NCI-H446 treated with DMSO at 0.1 percent for 48 hours (cell line): ENCODE results near the gene TATDN3.
A peak's percentile ranks its signal among the peaks of the same experiment; 100 is the strongest.
"Not testable (repeated sequence)": the region's sequence is repeated elsewhere in the genome, so short reads cannot be mapped to it uniquely, and the experiment has no call there.

Experiments
- DNase-seq: peaks from one replicate; lab custom pipeline; 2025; lab: John Stamatoyannopoulos, UW

Gene TATDN3

GRCh38 chr1:212775241-212775640 lies 16.5 kb upstream of the TATDN3 start:
- DNase-seq: no peak

GRCh38 chr1:212777151-212777550 lies 14.5 kb upstream of the TATDN3 start:
- no peak for DNase-seq

GRCh38 chr1:212779086-212779485 lies 12.6 kb upstream of the TATDN3 start:
- DNase-seq: not testable (repeated sequence)

- no peak for DNase-seq
Observed at GRCh38 chr1:212780759-212781158, 10.9 kb upstream of the TATDN3 start.

- no peak for DNase-seq
Observed at GRCh38 chr1:212781225-212781624, 10.5 kb upstream of the TATDN3 start.

DNA sequence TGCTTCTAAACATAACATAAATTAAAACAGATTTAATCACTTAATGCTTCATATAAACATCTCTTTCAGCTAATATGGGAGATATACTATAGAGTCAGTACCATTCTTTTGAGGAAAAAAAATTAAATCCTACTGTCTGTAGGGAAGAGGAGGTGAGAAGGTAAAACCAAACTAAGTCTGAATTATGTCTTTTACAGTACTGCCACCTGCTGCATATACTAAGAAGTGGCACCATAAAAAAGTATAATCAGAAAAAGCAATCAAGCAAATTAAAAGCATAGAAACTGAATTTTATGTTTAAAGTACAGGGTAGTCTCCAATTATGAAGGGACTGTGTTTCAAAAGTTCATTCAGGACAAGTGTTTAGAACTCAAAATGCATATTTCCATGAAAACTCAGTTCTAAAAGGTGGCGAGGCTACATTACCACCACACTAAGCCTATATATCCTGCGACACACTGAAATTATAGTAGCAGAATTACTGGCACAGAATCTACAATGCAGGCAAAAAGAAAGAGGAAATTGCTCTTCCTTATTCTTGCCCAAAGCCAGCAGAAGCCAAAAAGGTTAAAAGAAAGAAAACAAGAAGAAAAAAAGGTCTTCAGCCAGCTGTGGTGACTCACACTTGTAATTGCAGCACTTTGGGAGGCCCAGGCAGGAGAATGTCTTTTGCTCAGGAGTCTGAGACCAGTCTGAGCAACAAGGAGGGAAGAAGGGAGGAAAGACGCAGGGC lies 9.1 kb upstream of the TATDN3 start:
- peak; percentile 26 for DNase-seq

- no peak for DNase-seq
Observed at GRCh38 chr1:212783976-212784375, 7.7 kb upstream of the TATDN3 start.

GRCh38 chr1:212785871-212786270 lies 5.8 kb upstream of the TATDN3 start:
- no peak for DNase-seq

DNA sequence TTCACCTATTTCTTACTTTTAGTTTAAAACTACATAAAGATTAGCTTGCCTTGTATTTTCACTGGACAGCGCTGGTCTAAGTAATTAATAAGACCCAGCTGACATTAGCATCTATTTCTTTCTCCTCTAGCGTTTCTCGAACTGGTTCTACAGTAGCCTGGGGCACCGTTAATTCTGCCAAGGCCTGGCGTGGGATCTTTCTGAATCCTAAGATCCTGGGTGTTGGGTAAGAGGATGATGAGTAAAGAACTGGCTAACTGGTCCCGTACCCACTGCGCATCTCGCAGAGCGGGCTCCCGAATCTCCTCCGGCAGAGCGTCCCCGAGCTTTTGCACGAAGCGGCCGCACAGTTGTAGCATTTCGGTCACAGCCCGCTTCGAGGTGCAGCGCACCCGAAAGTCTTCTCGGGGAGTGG lies 426 bp upstream of the TATDN3 start:
- peak; percentile 76 for DNase-seq

DNA sequence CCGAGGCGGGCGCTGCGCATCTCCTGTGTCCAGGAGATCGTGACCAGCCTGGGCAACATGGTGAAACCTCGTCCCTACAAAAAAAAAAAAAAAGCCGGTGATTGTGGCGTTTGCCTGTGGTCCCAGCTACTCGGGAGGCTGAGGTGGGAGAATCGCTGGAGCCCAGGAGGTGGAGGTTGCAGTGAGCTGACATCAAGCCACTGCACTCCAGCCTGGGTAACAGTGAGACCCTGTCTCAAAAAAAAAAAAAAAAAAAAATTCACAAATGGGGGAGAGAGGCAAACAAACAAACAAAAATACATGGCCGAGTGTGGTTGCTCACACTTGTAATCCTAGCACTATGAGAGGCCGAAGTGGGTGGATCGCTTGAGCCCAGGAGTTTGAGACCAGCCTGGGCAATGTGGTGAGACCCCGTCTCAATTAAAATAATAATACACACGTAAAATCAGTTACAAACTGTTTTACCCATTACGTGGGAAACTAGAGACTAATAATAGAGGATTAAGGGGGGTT lies 758 bp downstream of the TATDN3 start:
- DNase-seq: no peak

- DNase-seq: no peak
Observed at GRCh38 chr1:212794561-212795014, 2.9 kb downstream of the TATDN3 start.

DNA sequence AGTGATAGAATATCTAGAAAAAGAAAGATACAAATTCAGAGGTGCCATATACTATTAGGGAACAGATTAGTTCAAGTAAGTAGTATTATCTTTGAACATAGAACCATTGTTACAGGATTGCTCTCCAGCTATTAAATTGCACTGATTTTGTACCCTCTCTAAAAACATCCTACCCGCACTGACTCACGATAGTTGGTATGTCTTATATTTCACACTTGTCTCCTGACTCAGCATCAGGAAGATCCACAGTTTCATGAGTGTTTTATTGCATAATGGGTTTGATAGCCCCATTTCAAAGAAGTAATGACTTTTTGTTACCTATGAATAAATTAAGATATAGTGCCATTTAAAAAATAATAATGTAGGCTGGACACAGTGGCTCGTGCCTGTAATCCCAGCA lies 6.0 kb downstream of the TATDN3 start:
- DNase-seq: no peak

DNA sequence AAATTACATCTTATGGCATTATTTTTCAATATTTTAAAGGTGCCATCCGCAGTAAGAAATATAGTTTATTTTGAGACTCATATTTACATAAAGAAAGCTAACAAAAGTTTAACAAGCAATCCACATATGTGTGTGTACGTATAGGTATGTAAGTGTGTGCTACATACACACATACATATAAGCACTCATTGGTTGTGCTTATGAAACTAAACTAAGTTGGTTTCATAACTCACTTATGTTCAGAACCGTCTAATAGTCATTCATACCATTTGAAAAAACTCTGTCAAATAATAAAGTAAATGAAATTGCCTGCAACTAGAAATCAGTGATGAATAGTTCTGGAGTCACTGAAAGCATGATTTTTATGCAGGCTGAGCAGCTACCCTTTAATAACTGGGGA lies 14.1 kb downstream of the TATDN3 start:
- DNase-seq: no peak

DNA sequence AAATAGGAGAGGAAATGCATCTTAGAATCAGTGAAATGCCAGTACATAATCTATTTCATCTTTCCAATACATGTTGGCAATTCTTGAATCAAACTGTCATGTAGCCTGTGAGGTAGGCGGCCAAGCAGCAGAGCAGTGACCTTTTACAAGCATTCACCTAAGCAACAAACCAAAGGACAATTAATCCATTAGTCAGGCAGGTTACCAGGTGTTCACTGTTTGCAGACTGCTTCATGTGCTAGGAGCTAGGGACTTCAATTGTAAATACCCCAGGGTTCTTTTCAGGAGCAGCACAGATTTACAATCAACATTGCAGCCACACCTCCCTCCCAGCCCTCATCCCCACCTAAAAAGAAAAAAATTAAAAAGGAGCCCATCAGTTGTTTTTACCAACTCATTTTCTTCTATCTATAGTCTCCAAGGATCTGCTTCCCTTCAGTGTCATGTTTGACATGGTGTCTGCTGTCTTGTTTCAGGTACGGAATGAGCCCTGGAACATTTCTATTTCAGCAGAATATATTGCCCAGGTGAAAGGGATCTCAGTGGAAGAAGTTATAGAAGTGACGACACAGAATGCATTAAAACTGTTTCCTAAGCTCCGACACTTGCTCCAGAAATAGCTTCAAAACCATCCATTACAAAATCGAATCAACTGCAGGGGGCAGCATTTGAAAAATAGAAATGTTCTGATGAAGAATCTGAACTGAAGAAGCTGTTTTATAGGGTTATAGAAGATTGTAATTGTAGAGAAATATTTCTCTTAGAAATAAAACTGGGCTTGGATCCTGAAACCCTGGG lies 23.0 kb downstream of the TATDN3 start:
- no peak for DNase-seq

DNA sequence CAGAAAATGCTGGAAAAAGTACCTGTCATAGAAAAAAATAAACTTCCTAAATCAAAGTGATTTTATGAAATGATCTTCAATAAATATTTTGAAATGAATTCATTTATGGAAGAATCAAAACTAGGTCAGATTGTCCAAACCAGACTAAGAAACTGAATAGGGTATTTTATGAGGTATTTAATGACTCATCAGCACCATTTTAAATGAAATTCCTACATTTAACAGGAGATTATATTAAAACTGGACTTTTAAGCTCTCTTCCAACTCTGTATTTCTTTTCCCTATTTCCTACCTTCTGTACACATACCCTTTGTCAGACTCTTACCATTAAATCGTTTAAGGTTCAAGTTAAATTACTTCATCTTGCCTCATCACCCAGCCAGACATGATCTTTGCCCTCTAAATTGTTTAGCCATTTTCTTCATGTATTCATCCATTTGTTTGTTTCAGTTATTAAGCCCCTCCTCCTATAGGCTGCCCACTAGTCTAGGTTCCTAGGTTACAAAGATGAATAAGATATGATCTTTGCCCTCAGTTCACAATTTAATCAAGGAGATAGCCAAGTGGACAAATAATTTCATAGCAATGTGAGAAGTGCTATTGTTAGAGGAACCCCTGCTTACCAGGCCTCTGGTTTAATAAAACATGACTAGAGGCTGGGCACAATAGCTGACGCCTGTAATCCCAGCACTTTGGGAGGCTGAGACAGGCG lies 25.0 kb downstream of the TATDN3 start:
- no peak for DNase-seq

- DNase-seq: no peak
Observed at GRCh38 chr1:212819726-212820125, 28.0 kb downstream of the TATDN3 start.

DNA sequence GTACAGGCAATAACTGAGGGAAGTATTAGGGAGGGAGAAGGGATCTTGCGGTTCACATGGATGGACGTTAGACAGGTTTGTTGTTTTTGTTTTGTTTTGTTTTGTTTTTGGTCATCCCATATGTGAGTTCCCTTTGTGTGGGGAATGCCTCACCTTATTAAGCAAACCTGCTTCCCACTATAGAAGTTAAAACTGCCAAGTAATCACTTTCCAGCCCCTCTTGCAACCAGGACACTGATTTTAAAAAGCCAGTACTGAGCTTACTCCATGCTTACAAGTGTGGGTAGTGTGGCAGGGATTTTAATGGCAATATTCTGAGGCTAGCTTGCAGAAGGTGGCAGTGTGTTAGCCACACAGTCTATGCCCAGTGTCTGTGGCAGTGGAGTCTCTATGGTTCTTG lies 29.3 kb downstream of the TATDN3 start:
- no peak for DNase-seq

DNA sequence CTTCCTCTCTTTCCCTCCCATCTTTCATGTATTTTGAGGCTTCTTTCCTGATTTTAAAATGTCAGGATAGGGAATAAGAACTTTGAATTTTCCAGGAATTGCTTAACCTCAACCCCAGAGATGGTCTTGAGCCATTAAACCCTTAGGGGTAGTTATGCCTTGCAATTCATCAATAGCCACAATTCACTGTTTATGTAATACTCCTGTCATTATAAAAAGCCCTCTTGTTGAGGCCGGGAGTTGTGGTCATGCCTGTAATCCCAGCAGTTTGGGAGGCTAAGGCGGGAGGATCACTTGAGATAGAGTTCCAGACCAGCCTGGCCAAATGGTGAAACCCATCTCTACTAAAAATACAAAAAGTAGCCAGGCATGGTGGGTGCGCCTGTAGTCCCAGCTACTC lies 31.3 kb downstream of the TATDN3 start:
- DNase-seq: no peak

DNA sequence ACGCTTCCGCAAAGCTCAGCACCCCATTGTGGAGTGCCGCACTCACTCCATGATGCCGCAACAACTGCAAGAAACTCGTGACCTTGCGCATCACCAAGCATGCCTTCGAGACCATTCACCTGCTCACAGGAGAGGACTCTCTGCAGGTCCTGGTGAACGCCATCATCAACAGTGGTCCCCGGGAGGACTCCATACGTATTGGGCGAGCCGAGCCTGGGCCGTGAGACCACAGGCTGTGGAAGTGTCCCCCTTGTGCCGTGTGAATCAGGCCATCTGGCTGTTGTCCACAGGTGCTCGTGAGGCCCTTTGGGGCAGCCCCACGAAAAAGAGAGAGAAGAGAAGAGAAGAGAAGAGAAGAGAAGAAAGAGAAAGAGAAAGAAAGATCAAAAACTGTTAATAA lies 32.5 kb downstream of the TATDN3 start:
- no peak for DNase-seq

DNA sequence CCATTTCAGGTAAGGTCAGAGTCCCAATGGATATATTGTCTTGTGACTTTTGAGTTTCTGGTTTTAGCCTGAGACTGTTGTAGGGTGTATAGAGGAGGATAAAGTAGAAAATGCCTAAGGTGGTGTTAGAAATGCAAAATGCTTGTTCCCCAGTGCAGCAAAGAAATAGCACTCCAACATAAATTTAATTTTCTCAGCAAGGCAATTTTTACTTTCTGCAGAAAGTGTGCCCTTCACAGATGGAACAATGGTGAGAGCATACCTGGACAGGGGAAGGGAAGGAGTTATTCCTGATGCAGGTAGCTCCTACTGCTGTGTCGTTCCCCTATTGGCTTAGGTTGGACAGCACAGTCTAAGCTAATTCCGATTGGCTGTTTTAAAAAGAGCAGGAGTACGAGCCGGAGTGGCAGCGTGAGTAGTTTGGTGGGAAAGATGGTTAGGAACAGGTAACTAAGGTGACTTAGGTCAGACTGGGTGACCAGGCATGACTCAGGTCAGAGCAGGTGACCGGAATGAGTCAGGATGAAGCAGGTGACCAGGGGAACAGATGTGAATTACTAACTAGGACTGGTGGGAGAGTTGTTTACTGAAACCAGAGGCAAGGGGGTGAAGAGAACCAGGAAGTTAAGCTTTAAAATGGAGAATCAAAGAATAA lies 34.2 kb downstream of the TATDN3 start:
- DNase-seq: no peak

DNA sequence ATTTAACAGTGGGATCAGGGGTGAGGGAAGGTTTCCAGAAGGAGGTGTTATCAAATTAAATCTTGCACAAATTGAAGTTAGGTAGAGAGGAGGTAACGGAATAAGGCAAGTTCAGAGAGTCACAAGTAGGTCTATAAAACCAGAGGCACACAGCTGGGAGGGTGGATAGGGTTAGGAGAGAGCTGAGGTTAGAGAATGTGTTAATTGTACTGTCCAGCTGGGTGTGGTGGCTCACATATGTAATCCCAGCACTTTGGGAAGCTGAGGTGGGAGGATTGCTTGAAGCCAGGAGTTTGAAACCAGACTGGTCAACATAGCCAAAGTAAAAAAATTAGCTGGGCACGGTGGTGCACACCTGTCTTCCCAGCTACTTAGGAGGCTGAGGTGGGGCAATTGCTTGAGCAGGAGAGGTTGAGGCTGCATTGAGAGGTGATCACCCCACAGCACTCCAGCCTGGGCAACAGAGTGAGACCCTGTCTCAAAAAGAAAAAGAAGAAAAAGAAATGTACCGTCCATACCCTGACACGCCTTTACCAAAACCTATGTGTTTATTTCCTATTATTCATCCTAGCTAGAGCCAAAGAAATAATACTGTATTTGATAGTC lies 35.6 kb downstream of the TATDN3 start:
- DNase-seq: no peak

GRCh38 chr1:212827831-212828278 lies 36.2 kb downstream of the TATDN3 start:
- no peak for DNase-seq
